Left ventricle myocardium inferior (tissue), 1 donor: ENCODE measurements around the gene DUS2. TPM values are rescaled to one million over a fixed set of nuclear protein-coding genes. Genes with fewer than 3 reads are reported as not detected.
A peak's percentile ranks its signal among the peaks of the same experiment; 100 is the strongest.

Experiments
- DNase-seq: peaks from one replicate; pipeline ENCODE4 v3.0.0-alpha.2; 2020
- H3K27ac ChIP-seq: fragments of 200-600 bp; replicated peaks from 2 replicates; pipeline ENCODE4 v1.8.0; 2021
- H3K27me3 ChIP-seq: fragments of 200-600 bp; 2 replicates; pipeline ENCODE4 v1.8.0; 2021; ENCODE audit warnings: low read depth
- H3K36me3 ChIP-seq: fragments of 200-600 bp; 2 replicates; pipeline ENCODE4 v1.8.0; 2021
- H3K4me1 ChIP-seq: fragments of 200-600 bp; 2 replicates; pipeline ENCODE4 v1.8.0; 2021
- H3K4me3 ChIP-seq: fragments of 200-600 bp; 2 replicates; pipeline ENCODE4 v1.8.0; 2021; ENCODE audit warnings: mild to moderate bottlenecking, moderate library complexity
- H3K9me3 ChIP-seq: fragments of 200-600 bp; replicated peaks from 2 replicates; pipeline ENCODE4 v1.8.0; 2021
- CTCF ChIP-seq: fragments of 200-600 bp; IDR thresholded peaks from 2 replicates; pipeline ENCODE4 v1.8.0; 2021; ENCODE audit warnings: antibody characterized with exemption, mild to moderate bottlenecking, borderline replicate concordance
- intact Hi-C: fragments of 100-400 bp; cut with micrococcal nuclease; formaldehyde crosslinking; loops from one replicate; pipeline ENCODE4 v1.11.0; 2022
- total RNA-seq: library from RNA; stranded (reverse); fragmentation: NEBNext Ultra II Directional; extraction: Animal tissue kit (Norgen Biotek cat#: 25700); gene quantifications from one replicate; pipeline ENCODE4 v1.2.1, GENCODE V29; 2021
- donor health status: DM: no; HTN: yes; CAD: no; lungs with severe emphysema.

Gene DUS2
- total RNA-seq, 1 donor from 2014 or later, result 6.8 TPM

DNA sequence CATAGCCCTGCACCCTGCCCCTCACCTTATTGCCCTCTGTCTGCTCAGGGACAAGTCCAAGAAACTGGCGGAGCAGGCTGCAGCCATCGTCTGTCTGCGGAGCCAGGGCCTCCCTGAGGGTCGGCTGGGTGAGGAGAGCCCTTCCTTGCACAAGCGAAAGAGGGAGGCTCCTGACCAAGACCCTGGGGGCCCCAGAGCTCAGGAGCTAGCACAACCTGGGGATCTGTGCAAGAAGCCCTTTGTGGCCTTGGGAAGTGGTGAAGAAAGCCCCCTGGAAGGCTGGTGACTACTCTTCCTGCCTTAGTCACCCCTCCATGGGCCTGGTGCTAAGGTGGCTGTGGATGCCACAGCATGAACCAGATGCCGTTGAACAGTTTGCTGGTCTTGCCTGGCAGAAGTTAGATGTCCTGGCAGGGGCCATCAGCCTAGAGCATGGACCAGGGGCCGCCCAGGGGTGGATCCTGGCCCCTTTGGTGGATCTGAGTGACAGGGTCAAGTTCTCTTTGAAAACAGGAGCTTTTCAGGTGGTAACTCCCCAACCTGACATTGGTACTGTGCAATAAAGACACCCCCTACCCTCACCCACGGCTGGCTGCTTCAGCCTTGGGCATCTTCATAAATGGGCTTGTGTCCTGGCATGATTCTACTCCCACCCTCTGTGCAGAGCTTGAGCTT lies 55.8 kb downstream of the DUS2 start:
- peaks cover 17% of the 10 kb centered on the region for H3K36me3 ChIP-seq
- H3K27me3 ChIP-seq, result no peaks in the 10 kb centered on the region
- peaks cover 56% of the 10 kb centered on the region for H3K4me1 ChIP-seq
- no peak for DNase-seq
- no peaks in the 10 kb centered on the region for H3K9me3 ChIP-seq
- intact Hi-C loops, result no loop called here
- peak overlapping the region; percentile 97 for H3K27ac ChIP-seq
- no peak overlapping the region for H3K4me3 ChIP-seq
- no peak for TF ChIP-seq CTCF

- H3K4me1 ChIP-seq, result peaks cover 61% of the 10 kb centered on the region
- H3K4me3 ChIP-seq, result no peak overlapping the region
- TF ChIP-seq CTCF, result no peak
- peak overlapping the region; percentile 97 for H3K27ac ChIP-seq
- DNase-seq, result no peak
- H3K36me3 ChIP-seq, result peaks cover 13% of the 10 kb centered on the region
- no peaks in the 10 kb centered on the region for H3K27me3 ChIP-seq
- H3K9me3 ChIP-seq, result no peaks in the 10 kb centered on the region
- intact Hi-C loops, result no loop called here
Measured at GRCh38 chr16:68079376-68079625, 56.2 kb downstream of the DUS2 start.

DNA sequence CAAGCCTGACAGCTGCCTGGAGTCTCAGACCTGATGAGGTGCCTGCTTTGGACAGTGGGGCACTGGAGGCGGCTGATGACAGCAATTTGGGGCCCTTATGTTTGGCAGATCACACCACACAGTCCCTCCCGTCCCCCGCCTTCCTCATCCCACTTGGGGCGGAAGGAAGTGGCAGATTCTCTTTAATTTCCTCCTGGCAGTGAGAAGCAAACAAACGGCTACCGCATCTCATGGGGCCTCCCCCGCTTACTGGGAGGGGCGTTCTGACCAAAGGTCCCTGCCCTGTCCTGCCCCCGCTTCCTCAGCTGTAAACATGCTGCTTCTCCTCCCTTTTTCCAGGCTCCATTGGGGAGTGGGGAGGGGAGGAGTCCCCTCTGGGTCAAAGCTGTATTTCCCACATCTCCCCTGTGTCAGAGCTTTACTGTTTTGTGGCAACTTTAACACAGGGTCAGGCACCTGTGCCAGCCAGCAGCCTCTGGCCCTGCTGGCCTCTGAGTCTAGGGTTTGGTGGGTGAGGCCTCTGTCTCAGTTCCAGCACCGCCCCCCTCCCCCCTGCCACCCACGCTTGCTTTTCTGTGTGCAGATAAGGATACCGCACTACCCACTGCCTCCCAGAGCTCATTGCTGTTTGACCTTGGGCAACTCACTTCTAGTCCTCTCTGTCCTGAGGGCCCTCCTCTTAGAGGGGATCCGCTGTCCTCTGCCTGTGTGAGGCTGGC lies 56.7 kb downstream of the DUS2 start:
- Histone ChIP-seq H3K27me3 (no peaks in the 10 kb centered on the region), H3K27ac (peak overlapping the region; percentile 97), H3K9me3 (no peaks in the 10 kb centered on the region), H3K4me1 (peaks cover 66% of the 10 kb centered on the region), H3K4me3 (peak overlapping the region; percentile 28), H3K36me3 (peaks cover 8% of the 10 kb centered on the region)
- intact Hi-C loops, result no loop called here
- peak; percentile 83 for DNase-seq
- TF ChIP-seq CTCF, result no peak

GRCh38 chr16:68081861-68082628 lies 59.0 kb downstream of the DUS2 start:
- TF ChIP-seq CTCF, result no peak
- Histone ChIP-seq H3K9me3 (no peaks in the 10 kb centered on the region), H3K4me1 (peaks cover 85% of the 10 kb centered on the region), H3K4me3 (no peak overlapping the region), H3K36me3 (no peaks in the 10 kb centered on the region), H3K27me3 (no peaks in the 10 kb centered on the region), H3K27ac (peak overlapping the region; percentile 97)
- intact Hi-C loops, result no loop called here
- no peak for DNase-seq

DNA sequence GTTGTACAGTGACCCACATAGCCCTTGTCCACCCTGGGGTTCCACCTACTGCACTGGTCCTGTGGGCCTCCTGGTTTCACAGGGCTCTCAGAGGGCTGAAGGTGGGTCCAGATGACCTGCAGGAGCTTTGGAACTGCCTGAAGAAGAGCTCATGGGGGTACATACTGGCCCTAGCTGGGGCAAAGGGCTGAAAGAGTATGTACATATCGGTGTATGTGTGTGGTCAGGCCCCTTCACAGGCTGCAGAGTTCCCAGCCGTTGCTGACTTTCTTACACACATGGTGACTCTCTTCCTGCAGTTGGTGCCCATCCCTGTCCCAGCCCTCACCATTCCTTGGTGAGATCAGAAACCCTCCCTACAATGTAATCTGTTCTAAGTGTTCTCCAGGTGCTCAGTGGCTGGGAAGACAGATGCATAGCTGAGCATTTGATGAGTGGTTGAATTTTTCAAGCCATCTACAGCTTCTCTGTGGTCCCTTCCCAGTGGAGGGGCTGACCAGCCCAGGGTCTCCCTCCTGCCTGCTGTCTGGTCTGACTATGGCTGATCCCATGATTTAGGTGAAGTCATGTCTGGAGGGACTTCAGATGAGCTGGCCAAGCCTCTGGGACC lies 59.6 kb downstream of the DUS2 start:
- Histone ChIP-seq H3K4me1 (peaks cover 92% of the 10 kb centered on the region), H3K4me3 (no peak overlapping the region), H3K27me3 (no peaks in the 10 kb centered on the region), H3K9me3 (no peaks in the 10 kb centered on the region), H3K27ac (peak overlapping the region; percentile 97), H3K36me3 (no peaks in the 10 kb centered on the region)
- intact Hi-C loops, result no loop called here
- no peak for TF ChIP-seq CTCF
- DNase-seq, result no peak
